HepG2 (cell line): ENCODE results near the gene RNPEPL1. TPM values are rescaled to one million over a fixed set of nuclear protein-coding genes. Genes with fewer than 3 reads are reported as not detected.

Experiments
- AGO2 ChIP-seq: fragments of 200-400 bp; formaldehyde crosslinking; optimal IDR thresholded peaks from 2 replicates; pipeline ENCODE3; 2017; ENCODE audit warnings: mild to moderate bottlenecking, low read depth, low read length, moderate library complexity
- CBX2 ChIP-seq, 2 experiments: fragments of 200-600 bp in 1 of 2; sonication (generic); formaldehyde crosslinking in 1 of 2; IDR thresholded peaks; 2 replicates each; pipeline versions ENCODE4 v1.7.0 to v1.8.1; 2018 to 2022; ENCODE audit warnings: low read depth in 2 of 2, low read length in 1 of 2, mild to moderate bottlenecking in 1 of 2, missing genetic modification reagents in 1 of 2
- CREB1 ChIP-seq, 2 experiments: fragments of 450-650 bp in 1 of 2; IDR thresholded peaks; 2 replicates each; pipeline ENCODE4 v1.6.1; 2016 to 2017; ENCODE audit warnings: control low read depth in 1 of 2, mild to moderate bottlenecking in 1 of 2, missing compliant biosample characterization in 1 of 2, missing genetic modification characterization in 1 of 2
- GLI4 ChIP-seq: sonication (generic); formaldehyde crosslinking; IDR thresholded peaks from 2 replicates; pipeline ENCODE4 v1.5.1; 2020; ENCODE audit warnings: missing genetic modification reagents, mild to moderate bottlenecking, moderate library complexity, borderline replicate concordance
- ISL2 ChIP-seq: sonication (generic); formaldehyde crosslinking; IDR thresholded peaks from 2 replicates; pipeline ENCODE4 v1.5.0; 2020; ENCODE audit warnings: missing genetic modification reagents
- JARID2 ChIP-seq: sonication (generic); formaldehyde crosslinking; IDR thresholded peaks from 2 replicates; pipeline ENCODE4 v1.8.1; 2023; ENCODE audit warnings: missing genetic modification reagents, inconsistent platforms; ENCODE audit not compliant: insufficient replicate concordance
- KDM6A ChIP-seq: IDR thresholded peaks from 2 replicates; pipeline ENCODE4 v1.6.1; 2016; ENCODE audit warnings: low read depth
- MZF1 ChIP-seq: sonication (generic); formaldehyde crosslinking; IDR thresholded peaks from 2 replicates; pipeline ENCODE4 v1.8.1; 2023; ENCODE audit warnings: mild to moderate bottlenecking, missing genetic modification reagents, borderline replicate concordance
- NAIF1 ChIP-seq: sonication (generic); formaldehyde crosslinking; IDR thresholded peaks from 2 replicates; pipeline ENCODE4 v1.5.0; 2020; ENCODE audit warnings: mild to moderate bottlenecking, missing genetic modification reagents, borderline replicate concordance
- REXO4 ChIP-seq: sonication (generic); formaldehyde crosslinking; IDR thresholded peaks from 2 replicates; pipeline ENCODE4 v1.8.0; 2022; ENCODE audit warnings: missing genetic modification reagents, mild to moderate bottlenecking, borderline replicate concordance
- SAP130 ChIP-seq: IDR thresholded peaks from 2 replicates; pipeline ENCODE4 v1.6.1; 2016; ENCODE audit warnings: low read depth
- TBP ChIP-seq: sonication (generic); formaldehyde crosslinking; IDR thresholded peaks from 2 replicates; pipeline ENCODE4 v1.5.0; 2020; ENCODE audit warnings: missing genetic modification reagents
- ZFYVE20 ChIP-seq: sonication (generic); formaldehyde crosslinking; IDR thresholded peaks from 2 replicates; pipeline ENCODE4 v1.8.0; 2023; ENCODE audit warnings: low read depth, mild to moderate bottlenecking, moderate library complexity, missing genetic modification reagents, borderline replicate concordance
- ZMAT3 ChIP-seq: sonication (generic); formaldehyde crosslinking; conservative IDR thresholded peaks from 2 replicates; pipeline ENCODE4 v1.7.0; 2021; ENCODE audit warnings: missing genetic modification reagents
- ZNF33B ChIP-seq: sonication (generic); formaldehyde crosslinking; IDR thresholded peaks from 2 replicates; pipeline ENCODE4 v1.5.1; 2020; ENCODE audit warnings: mild to moderate bottlenecking, missing genetic modification reagents
- ZNF446 ChIP-seq: sonication (generic); formaldehyde crosslinking; IDR thresholded peaks from 2 replicates; pipeline ENCODE4 v1.5.0; 2020; ENCODE audit warnings: mild to moderate bottlenecking, missing genetic modification reagents
- ZNF629 ChIP-seq: sonication (generic); formaldehyde crosslinking; conservative IDR thresholded peaks from 2 replicates; pipeline ENCODE4 v1.5.0; 2020; ENCODE audit warnings: missing genetic modification reagents
- ZNF777 ChIP-seq: sonication (generic); formaldehyde crosslinking; IDR thresholded peaks from 2 replicates; pipeline ENCODE4 v1.4.0; 2020; ENCODE audit warnings: missing genetic modification reagents
- polyA plus RNA-seq, 8 experiments: library from polyadenylated mRNA; depleted of rRNA in 3 of 8; stranded (reverse) in 7 of 8; unstranded in 1 of 8; fragments of >200 nt; fragmentation: Illumina TruSeq in 4 of 8; extraction: Trizol in 4 of 8; gene quantifications; 2 replicates each; pipeline versions ENCODE4 v1.2.1 to v1.2.3, GENCODE V29; 2011 to 2016; ENCODE audit warnings: low read depth in 4 of 8, missing spikeins in 1 of 8, mixed read lengths in 1 of 8; ENCODE audit not compliant: insufficient read depth in 1 of 8
- total RNA-seq, 5 experiments: library from RNA; depleted of rRNA; stranded (reverse); fragments of >200 nt; fragmentation: Illumina TruSeq; extraction: Trizol; gene quantifications; 2 replicates each; pipeline ENCODE4 v1.2.3, GENCODE V29; 2016; ENCODE audit warnings: low read depth in 1 of 5
- TF ChIP-seq, protein P1 (sequence below): sonication (generic); formaldehyde crosslinking; IDR thresholded peaks from 2 replicates; pipeline ENCODE4 v1.8.1; 2023; ENCODE audit warnings: mild to moderate bottlenecking, inconsistent platforms, moderate library complexity, missing genetic modification reagents, borderline replicate concordance
- TF ChIP-seq, protein P2 (sequence below): IDR thresholded peaks from 2 replicates; pipeline ENCODE4 v1.6.1; 2012; ENCODE audit warnings: inconsistent platforms
- TF ChIP-seq, protein P3 (sequence below): sonication (generic); formaldehyde crosslinking; conservative IDR thresholded peaks from 2 replicates; pipeline ENCODE4 v1.4.0; 2020; ENCODE audit warnings: missing genetic modification reagents
- TF ChIP-seq, protein P4 (sequence below): sonication (generic); formaldehyde crosslinking; IDR thresholded peaks from 2 replicates; pipeline ENCODE4 v1.8.1; 2022; ENCODE audit warnings: mild to moderate bottlenecking, missing genetic modification reagents
- TF ChIP-seq, protein P5 (sequence below): sonication (generic); formaldehyde crosslinking; IDR thresholded peaks from 2 replicates; pipeline ENCODE4 v1.5.0; 2020; ENCODE audit warnings: missing genetic modification reagents

The RNPEPL1 gene
- total and polyA plus RNA-seq, 2 of the 13 experiments (the other 11 are each of a cell fraction or from before 2014, with no cell fraction given), result 13.0 to 18.0 TPM

DNA sequence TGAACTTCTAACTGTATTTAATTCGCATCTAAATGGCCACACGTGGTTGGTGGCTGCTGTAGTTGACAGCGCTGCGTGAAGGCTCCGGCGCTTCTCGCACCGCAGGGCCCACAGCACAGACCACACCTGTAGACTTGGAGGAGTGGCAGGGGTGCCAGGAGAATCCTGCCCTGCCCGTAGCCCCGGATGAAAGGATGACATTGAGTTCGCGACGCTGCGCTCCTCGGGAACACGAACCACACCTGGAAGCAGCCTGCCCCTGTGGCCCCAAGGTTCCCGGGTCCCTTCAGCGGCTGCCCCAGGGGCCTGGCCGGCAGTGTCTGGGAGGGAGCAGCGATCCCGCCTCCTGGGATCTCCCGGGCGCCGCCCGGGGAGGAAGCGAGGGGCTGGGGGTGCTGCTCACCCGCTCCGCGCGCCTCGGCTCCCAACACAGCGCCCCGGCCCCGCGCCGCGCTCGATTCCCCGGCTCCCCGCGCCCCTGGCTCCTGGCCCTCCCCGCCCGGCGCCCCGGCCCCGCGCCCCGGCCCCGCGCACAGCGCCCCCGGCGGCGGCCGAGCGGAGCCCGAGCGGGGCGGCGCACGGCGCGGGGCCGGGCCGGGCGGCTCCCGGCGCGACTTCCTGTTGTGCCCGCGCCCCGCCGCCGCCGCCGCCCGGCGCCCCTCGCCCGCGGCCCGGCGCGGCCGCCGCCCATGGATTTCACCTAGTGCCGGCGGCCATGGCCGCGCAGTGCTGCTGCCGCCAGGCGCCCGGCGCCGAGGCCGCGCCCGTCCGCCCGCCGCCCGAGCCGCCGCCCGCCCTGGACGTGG, at the start of gene RNPEPL1 (continued):
- TF ChIP-seq MZF1 (CRISPR knock-in tag) (no peak), AGO2 (no peak), ZNF777 (CRISPR knock-in tag) (peak; percentile 25; the same call in 1 of the 2 replicates), ZNF629 (CRISPR knock-in tag) (no peak), ISL2 (CRISPR knock-in tag) (no peak), NAIF1 (CRISPR knock-in tag) (no peak), SAP130 (CRISPR knock-in tag) (peak; percentile 83), REXO4 (CRISPR knock-in tag) (no peak), ZNF33B (CRISPR knock-in tag) (no peak), CREB1 (IDR thresholded peaks at IDR 0.05) (no peak), CREB1 (CRISPR knock-in tag; IDR thresholded peaks at IDR 0.05) (no peak), JARID2 (no peak), ZMAT3 (CRISPR knock-in tag) (0 out of 2 replicates have a peak, but pooled peaks have one; percentile 13), KDM6A (CRISPR knock-in tag) (no peak), CBX2 (IDR thresholded peaks at IDR 0.05; ENCODE audit: low read depth, low read length) (no peak), CBX2 (CRISPR knock-in tag; IDR thresholded peaks at IDR 0.05; ENCODE audit: low read depth) (no peak), ZNF446 (CRISPR knock-in tag) (no peak; the same call in 1 of the 2 replicates), TBP (CRISPR knock-in tag) (no peak), ZFYVE20 (no peak), GLI4 (CRISPR knock-in tag) (no peak)
- TF ChIP-seq, protein P1, sequence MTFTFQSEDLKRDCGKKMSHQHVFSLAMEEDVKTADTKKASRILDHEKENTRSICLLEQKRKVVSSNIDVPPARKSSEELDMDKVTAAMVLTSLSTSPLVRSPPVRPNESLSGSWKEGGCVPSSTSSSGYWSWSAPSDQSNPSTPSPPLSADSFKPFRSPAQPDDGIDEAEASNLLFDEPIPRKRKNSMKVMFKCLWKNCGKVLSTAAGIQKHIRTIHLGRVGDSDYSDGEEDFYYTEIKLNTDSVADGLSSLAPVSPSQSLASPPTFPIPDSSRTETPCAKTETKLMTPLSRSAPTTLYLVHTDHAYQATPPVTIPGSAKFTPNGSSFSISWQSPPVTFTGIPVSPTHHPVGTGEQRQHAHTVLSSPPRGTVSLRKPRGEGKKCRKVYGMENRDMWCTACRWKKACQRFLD, result no peak; the same call in 1 of the 2 replicates
- TF ChIP-seq, protein P2, sequence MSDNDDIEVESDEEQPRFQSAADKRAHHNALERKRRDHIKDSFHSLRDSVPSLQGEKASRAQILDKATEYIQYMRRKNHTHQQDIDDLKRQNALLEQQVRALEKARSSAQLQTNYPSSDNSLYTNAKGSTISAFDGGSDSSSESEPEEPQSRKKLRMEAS, result peak; percentile 89
- TF ChIP-seq, protein P3, sequence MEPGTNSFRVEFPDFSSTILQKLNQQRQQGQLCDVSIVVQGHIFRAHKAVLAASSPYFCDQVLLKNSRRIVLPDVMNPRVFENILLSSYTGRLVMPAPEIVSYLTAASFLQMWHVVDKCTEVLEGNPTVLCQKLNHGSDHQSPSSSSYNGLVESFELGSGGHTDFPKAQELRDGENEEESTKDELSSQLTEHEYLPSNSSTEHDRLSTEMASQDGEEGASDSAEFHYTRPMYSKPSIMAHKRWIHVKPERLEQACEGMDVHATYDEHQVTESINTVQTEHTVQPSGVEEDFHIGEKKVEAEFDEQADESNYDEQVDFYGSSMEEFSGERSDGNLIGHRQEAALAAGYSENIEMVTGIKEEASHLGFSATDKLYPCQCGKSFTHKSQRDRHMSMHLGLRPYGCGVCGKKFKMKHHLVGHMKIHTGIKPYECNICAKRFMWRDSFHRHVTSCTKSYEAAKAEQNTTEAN, result no peak
- TF ChIP-seq, protein P4, sequence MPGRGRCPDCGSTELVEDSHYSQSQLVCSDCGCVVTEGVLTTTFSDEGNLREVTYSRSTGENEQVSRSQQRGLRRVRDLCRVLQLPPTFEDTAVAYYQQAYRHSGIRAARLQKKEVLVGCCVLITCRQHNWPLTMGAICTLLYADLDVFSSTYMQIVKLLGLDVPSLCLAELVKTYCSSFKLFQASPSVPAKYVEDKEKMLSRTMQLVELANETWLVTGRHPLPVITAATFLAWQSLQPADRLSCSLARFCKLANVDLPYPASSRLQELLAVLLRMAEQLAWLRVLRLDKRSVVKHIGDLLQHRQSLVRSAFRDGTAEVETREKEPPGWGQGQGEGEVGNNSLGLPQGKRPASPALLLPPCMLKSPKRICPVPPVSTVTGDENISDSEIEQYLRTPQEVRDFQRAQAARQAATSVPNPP, result no peak
- TF ChIP-seq, protein P5, sequence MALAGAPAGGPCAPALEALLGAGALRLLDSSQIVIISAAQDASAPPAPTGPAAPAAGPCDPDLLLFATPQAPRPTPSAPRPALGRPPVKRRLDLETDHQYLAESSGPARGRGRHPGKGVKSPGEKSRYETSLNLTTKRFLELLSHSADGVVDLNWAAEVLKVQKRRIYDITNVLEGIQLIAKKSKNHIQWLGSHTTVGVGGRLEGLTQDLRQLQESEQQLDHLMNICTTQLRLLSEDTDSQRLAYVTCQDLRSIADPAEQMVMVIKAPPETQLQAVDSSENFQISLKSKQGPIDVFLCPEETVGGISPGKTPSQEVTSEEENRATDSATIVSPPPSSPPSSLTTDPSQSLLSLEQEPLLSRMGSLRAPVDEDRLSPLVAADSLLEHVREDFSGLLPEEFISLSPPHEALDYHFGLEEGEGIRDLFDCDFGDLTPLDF (CRISPR knock-in tag), result no peak
